HG02678 (cell line): Measurements from ENCODE around the gene TRPM3.

Experiments used
- ATAC-seq: cut with Tn5 transposase; IDR thresholded peaks from one replicate; pipeline ENCODE4 v1.9.1; 2021; ENCODE audit warnings: mild to moderate bottlenecking, moderate library complexity; ENCODE audit not compliant: unreplicated experiment

Gene TRPM3

GRCh38 chr9:70499621-70500020 is 621.8 kb downstream of the TRPM3 start:
- no peak for ATAC-seq

DNA sequence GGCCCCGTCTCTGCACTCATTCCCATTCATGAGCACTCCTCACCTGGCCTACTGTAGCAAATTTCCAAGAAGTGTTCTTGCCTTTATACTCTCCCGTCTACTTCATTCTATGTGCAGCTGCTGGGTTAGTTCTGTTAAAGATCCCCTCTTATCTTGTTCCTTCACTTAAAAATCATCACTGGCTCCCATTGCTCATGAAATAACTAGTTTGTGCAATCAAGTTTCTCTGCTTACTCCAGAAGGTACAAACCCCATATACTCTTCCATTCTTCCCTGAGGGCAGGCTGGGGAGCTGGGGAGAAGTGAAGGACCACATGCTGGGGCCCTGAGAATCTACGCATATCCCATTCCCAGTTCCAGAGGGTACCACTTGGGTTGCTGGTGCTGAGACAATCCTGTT is 622.6 kb downstream of the TRPM3 start:
- no peak for ATAC-seq

DNA sequence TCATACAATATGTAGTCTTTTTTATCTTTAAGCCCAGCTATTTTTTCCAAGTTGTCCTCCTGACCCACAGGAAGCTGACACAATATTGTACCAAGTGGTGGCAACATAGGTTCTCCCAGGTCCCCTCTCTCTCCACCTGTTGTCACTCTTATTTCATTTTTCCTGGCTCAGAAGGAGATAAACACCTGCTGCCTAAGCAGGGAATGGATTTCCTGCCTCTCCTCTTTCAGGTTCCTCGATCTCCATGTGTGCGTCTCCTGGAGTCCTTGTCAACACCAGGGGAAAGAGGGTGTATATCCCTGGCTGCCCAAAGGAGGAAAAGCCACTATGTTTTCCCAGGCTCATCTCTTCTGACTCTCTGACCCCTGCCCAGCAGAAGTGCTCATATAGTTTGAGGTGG is 625.2 kb downstream of the TRPM3 start:
- ATAC-seq = no peak

GRCh38 chr9:70495514-70495913 is 625.9 kb downstream of the TRPM3 start:
- no peak for ATAC-seq

GRCh38 chr9:70494221-70494620 is 627.2 kb downstream of the TRPM3 start:
- ATAC-seq = no peak

DNA sequence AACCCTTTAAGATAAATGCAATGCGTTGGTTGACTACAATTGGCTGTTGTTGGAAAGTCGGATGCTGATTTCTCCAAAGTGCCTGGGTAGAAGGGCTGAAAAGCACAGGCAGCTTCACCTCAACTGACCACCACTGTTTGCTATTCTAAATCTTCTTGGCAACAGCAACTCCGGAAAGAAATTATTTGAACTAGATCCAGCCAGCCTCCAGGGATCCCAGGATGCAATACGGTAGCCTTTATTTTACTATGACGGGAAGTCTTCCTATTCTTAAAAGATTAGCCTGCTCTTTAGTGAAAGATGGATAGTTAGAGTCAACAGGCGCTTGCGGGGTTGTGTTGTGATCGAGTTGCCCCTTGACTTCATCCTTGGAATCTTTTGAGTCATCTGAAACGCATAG is 628.4 kb downstream of the TRPM3 start:
- no peak for ATAC-seq

DNA sequence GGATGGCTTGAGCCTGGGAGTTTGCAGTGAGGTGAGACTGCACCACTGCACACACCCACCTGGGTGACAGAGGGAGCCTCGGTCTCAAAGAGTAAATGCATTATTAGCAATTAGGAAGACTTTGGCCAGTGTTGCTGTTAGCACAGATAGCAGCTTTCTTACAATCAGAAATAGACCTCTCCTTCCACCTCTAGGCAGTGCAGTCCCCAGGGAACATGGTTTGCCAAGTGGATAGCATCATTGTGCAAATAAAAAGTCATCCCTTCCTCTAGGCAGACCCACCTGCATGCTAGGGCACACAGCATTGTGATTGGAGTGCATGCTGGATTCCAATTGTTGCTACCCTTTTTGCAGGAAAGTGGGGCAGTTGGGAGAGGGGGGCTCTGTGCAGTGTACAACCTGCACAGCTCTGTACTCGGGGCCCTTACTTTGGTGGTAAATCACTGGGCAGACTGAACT is 629.1 kb downstream of the TRPM3 start:
- ATAC-seq = no peak

- ATAC-seq = no peak
These were observed 629.7 kb downstream of the TRPM3 start for GRCh38 chr9:70491426-70492318.

DNA sequence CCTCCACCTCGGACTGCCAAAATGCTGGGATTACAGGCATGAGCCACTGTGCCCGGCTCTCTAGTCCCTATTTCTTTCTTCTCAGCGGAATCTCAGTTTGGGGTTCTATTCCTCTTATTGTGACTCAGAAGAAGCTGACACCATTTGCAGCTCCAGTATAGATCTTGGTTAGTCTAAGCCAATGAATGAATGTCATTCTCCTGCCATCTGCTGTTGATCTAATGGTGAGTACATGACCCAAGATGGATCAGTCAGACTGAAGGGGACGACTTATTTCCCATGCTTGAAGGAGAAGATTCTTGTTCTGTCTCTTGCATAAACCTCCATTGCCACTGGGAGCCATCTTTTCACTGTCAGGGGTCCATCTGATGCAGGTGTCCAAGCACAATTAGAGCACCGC is 630.9 kb downstream of the TRPM3 start:
- ATAC-seq = no peak

DNA sequence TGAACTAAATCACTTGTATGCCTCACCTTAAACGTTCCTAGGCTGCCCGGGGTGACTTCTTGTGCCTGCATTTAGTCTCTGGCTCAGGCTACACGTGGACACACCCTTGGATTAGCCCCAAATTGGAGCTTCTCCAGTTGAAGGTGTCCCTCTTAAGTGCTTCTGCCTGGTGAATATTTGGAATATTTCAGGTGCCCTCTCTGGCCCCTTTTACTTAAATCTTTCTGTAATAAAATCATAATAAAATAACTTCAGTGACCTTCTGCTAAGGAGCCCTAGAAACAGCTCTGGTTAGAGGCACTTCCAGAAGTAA is 632.7 kb downstream of the TRPM3 start:
- no peak for ATAC-seq

GRCh38 chr9:70488098-70488792 is 633.2 kb downstream of the TRPM3 start:
- no peak for ATAC-seq

GRCh38 chr9:70486127-70486526 is 635.3 kb downstream of the TRPM3 start:
- no peak for ATAC-seq

GRCh38 chr9:70485273-70485858 is 636.1 kb downstream of the TRPM3 start:
- ATAC-seq = no peak

DNA sequence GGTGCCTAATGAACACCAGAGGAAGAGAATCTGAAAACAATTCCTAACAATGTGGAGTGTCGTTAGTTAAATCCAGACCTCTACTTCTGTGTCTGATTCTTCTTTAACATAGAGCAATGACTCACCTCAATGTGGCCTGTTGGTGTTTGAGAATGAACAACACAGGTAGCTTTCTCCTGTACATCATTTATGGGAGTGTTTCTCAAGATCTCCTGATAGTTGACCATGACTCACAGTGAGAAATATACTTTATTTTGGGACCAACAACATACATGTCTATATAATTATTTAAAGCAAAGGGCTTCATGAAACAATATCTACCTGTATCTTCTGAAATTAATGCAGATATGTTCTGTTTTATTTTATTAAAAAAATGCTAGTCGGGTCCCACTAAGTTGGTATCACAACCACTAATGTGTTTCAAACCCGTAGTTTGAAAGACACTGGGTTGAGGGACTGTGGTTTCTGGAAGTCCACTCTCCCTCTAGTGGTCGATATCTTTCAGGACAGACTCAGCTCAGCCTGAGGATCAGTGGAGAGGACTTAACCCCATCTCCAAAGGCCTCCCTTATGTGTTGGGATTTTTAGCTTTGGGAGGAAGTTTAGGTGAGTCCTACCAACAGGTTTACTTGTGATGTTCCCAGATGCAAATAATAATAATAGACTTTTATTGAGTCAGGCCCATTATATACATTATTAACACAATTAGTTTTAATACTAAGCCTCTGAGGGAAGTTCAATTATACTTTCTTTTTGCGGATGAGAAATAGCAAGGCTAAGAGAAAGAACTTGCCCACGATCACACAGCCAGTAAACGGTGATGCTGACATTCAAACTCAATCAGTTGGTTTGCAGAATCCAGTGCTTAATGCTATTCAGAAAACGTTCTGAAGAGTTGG is 636.9 kb downstream of the TRPM3 start:
- ATAC-seq = peak; percentile 82

DNA sequence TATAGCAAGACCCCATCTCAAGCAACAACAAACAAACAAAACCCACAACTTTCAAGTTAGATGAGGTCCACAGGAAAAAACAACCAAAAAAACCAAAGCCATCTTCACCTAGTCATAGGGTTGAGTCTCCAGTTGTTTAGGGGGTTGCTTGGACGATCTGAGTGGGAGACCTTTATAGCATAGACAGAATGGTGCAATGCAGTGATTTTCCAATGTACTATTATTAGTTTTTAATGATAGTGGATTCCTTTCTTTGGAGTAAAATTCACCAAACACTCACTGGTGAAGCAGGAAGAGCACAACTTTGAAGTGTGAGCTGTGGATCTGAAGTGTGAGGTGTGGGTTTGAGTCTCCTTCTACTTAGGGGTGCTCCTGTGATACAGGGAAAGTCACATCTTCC is 640.0 kb downstream of the TRPM3 start:
- no peak for ATAC-seq

GRCh38 chr9:70480405-70480980 is 640.9 kb downstream of the TRPM3 start:
- ATAC-seq = no peak

DNA sequence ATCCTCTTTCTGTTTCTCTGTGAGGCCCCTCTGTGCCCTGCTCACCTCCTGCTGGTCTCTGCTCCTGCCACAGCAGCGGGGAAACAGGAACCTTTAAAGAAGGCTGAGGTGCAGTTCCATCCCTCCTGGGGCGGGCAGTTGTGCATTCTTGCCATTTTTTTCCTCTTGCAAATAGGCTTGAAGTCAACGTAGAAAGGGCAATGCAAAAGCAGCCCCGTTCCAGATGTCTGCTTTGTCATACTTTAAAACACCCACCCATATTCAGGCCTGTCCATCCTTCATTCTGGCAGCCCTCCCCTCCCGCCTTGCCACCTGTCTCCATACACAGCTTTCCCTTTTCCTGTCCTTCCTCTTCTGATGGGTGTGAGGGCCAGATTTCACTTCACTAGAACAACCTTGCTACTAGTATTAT is 641.5 kb downstream of the TRPM3 start:
- no peak for ATAC-seq
